OCI-LY7 (cell line): ENCODE measurements around the gene RPLP1. TPM values are rescaled to one million over a fixed set of nuclear protein-coding genes. Genes with fewer than 3 reads are reported as not detected.

ENCODE experiments used
- BruUV-seq: library from RNA; stranded (reverse); fragments of 400-500 nt; replicated peaks from 2 replicates; lab custom pipeline; 2021; lab: Mats Ljungman, UMichigan
- CTCF ChIA-PET: fragments of 300-600 bp; sonication (Branson Sonifier 250); formaldehyde crosslinking; loops from one replicate; lab custom pipeline; 2022; ENCODE audit warnings: antibody characterized with exemption; ENCODE audit not compliant: unreplicated experiment; lab: Charles Lee
- POLR2A ChIA-PET: fragments of 300-600 bp; sonication (Branson Sonifier 250); formaldehyde crosslinking; loops from one replicate; lab custom pipeline; 2022; ENCODE audit warnings: antibody characterized with exemption; lab: Charles Lee
- DNase-seq: peaks from one replicate; pipeline ENCODE4 v3.0.0-alpha.2; 2015; ENCODE audit warnings: low spot score
- H2AFZ ChIP-seq: fragments of 200-600 bp; sonication (generic), shearing (Covaris generic); 2 replicates; pipeline ENCODE4 v1.6.1; 2014; ENCODE audit warnings: mild to moderate bottlenecking, antibody characterized with exemption, low read length, moderate library complexity
- H3K27ac ChIP-seq: fragments of 200-600 bp; sonication (generic); 2 replicates; pipeline ENCODE4 v1.5.1; 2014; ENCODE audit warnings: mixed run types, low read depth, mild to moderate bottlenecking, moderate library complexity, low read length, inconsistent platforms; ENCODE audit not compliant: poor library complexity, severe bottlenecking
- H3K36me3 ChIP-seq: fragments of 200-600 bp; sonication (generic); 2 replicates; pipeline ENCODE4 v1.6.1; 2014; ENCODE audit warnings: mild to moderate bottlenecking, antibody characterized with exemption, low read length, moderate library complexity, mixed read lengths; ENCODE audit not compliant: insufficient read depth
- H3K4me1 ChIP-seq: fragments of 200-600 bp; sonication (generic); 2 replicates; pipeline ENCODE4 v1.5.1; 2014; ENCODE audit warnings: mild to moderate bottlenecking, low read length; ENCODE audit not compliant: insufficient read depth, poor library complexity, severe bottlenecking
- H3K4me2 ChIP-seq: fragments of 200-600 bp; sonication (generic); 2 replicates; pipeline ENCODE4 v1.6.1; 2014; ENCODE audit warnings: mild to moderate bottlenecking, low read length
- H3K4me3 ChIP-seq: fragments of 200-600 bp; sonication (generic); 2 replicates; pipeline ENCODE4 v1.5.1; 2014; ENCODE audit warnings: mild to moderate bottlenecking, low read depth, low read length; ENCODE audit not compliant: poor library complexity, severe bottlenecking
- H3K79me2 ChIP-seq: fragments of 200-600 bp; sonication (generic); 2 replicates; pipeline ENCODE4 v1.6.1; 2016; ENCODE audit warnings: low read depth, mild to moderate bottlenecking, low read length, moderate library complexity, mixed read lengths; ENCODE audit not compliant: insufficient read depth
- H3K9me2 ChIP-seq: fragments of 200-600 bp; sonication (generic); 2 replicates; pipeline ENCODE4 v1.6.1; 2016; ENCODE audit warnings: mild to moderate bottlenecking, low read length, mixed read lengths; ENCODE audit not compliant: insufficient read depth
- H3K9me3 ChIP-seq: fragments of 200-600 bp; sonication (generic); 2 replicates; pipeline ENCODE4 v1.6.1; 2014; ENCODE audit warnings: mild to moderate bottlenecking, mixed run types, low read length, mixed read lengths
- H4K20me1 ChIP-seq: fragments of 200-600 bp; sonication (generic); 2 replicates; pipeline ENCODE4 v1.6.1; 2014; ENCODE audit warnings: mild to moderate bottlenecking, antibody characterized with exemption, low read length, moderate library complexity, mixed read lengths; ENCODE audit not compliant: insufficient read depth
- EZH2phosphoT487 ChIP-seq: fragments of 200-600 bp; sonication (generic); IDR thresholded peaks from 2 replicates; pipeline ENCODE4 v1.6.1; 2018; ENCODE audit warnings: low read depth, borderline replicate concordance, mild to moderate bottlenecking, mixed run types, antibody characterized with exemption, low read length, moderate library complexity, mixed read lengths
- intact Hi-C: fragments of 100-400 bp; cut with micrococcal nuclease; formaldehyde crosslinking; loops from one replicate; pipeline ENCODE4 v1.10.0; 2022; ENCODE audit not compliant: unreplicated experiment
- total RNA-seq, 2 experiments: library from RNA; depleted of rRNA in 1 of 2; stranded (reverse); fragments of >200 nt in 1 of 2; shearing (Covaris generic) in 1 of 2; gene quantifications; 2 replicates each; pipeline ENCODE4 v1.2.3, GENCODE V29; 2014 to 2022
- TF ChIP-seq, protein P1 (sequence below): fragments of 200-600 bp; sonication (generic); conservative IDR thresholded peaks from 2 replicates; pipeline ENCODE4 v1.5.1; 2014; ENCODE audit warnings: mild to moderate bottlenecking, antibody characterized with exemption, low read length, moderate library complexity, mixed read lengths

Gene RPLP1
- total RNA-seq, 2 experiments from 2014 or later: 889 to 2,251 TPM

DNA sequence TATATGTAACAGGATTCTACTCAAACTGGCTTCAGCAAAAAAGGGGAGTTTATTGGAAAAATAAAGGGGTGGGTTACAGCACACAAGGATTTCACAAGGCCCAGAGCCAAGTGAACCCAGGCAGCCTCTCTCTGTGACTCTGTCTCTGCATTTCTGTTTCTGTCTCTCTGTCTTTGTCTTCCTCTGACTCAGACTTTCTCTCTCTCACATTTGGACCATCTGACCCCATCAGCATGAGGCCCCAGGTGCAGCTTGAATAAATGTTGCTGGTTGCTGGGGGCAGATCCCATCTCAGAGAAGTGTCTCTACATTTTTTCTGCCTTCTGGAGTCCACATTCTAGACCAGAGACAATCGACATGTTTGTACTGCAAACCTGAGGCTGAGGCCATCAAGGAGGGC lies 45.0 kb downstream of the RPLP1 start:
- no peaks in the 10 kb centered on the region for H3K4me1 ChIP-seq
- no peak for TF ChIP-seq EZH2phosphoT487
- TF ChIP-seq, protein P1, sequence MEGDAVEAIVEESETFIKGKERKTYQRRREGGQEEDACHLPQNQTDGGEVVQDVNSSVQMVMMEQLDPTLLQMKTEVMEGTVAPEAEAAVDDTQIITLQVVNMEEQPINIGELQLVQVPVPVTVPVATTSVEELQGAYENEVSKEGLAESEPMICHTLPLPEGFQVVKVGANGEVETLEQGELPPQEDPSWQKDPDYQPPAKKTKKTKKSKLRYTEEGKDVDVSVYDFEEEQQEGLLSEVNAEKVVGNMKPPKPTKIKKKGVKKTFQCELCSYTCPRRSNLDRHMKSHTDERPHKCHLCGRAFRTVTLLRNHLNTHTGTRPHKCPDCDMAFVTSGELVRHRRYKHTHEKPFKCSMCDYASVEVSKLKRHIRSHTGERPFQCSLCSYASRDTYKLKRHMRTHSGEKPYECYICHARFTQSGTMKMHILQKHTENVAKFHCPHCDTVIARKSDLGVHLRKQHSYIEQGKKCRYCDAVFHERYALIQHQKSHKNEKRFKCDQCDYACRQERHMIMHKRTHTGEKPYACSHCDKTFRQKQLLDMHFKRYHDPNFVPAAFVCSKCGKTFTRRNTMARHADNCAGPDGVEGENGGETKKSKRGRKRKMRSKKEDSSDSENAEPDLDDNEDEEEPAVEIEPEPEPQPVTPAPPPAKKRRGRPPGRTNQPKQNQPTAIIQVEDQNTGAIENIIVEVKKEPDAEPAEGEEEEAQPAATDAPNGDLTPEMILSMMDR: no peak
- no peaks in the 10 kb centered on the region for H3K9me2 ChIP-seq
- H4K20me1 ChIP-seq: no peaks in the 10 kb centered on the region
- ChIA-PET CTCF (no interaction called here), POLR2A (no interaction called here)
- H2AFZ ChIP-seq: no peak overlapping the region
- H3K27ac ChIP-seq: no peak overlapping the region
- DNase-seq: no peak
- H3K36me3 ChIP-seq: no peaks in the 10 kb centered on the region
- H3K9me3 ChIP-seq: no peaks in the 10 kb centered on the region
- BruUV-seq: no TSS peak
- intact Hi-C loops: no loop called here
- no peak overlapping the region for H3K4me3 ChIP-seq
- no peaks in the 10 kb centered on the region for H3K79me2 ChIP-seq
- no peak overlapping the region for H3K4me2 ChIP-seq

DNA sequence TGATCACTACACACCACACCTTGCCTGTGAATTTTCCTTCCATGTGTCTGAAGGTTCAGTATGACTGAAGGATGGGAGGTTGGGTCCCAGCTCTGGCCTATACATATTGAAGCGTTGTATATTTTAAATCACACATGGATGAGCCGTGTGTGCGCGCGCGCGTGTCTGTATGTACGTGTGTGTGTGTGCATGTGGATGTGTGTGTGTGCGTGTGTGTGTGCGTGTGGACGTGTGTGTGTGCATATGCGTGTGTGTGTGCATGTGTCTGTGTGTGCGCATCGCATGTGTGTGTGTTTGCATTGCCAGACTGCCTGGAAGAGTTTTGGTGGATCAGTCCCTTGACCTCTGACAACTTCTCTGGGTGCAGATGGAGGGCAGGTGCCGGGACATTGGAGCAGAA lies 45.7 kb downstream of the RPLP1 start:
- intact Hi-C loops: no loop called here
- H3K36me3 ChIP-seq: no peaks in the 10 kb centered on the region
- H2AFZ ChIP-seq: no peak overlapping the region
- H4K20me1 ChIP-seq: no peaks in the 10 kb centered on the region
- DNase-seq: no peak
- ChIA-PET CTCF (no interaction called here), POLR2A (no interaction called here)
- H3K4me1 ChIP-seq: no peaks in the 10 kb centered on the region
- BruUV-seq: no TSS peak
- H3K9me3 ChIP-seq: no peaks in the 10 kb centered on the region
- H3K79me2 ChIP-seq: no peaks in the 10 kb centered on the region
- H3K27ac ChIP-seq: no peak overlapping the region
- TF ChIP-seq, protein P1: no peak
- TF ChIP-seq EZH2phosphoT487: no peak
- H3K4me2 ChIP-seq: no peak overlapping the region
- no peaks in the 10 kb centered on the region for H3K9me2 ChIP-seq
- no peak overlapping the region for H3K4me3 ChIP-seq

DNA sequence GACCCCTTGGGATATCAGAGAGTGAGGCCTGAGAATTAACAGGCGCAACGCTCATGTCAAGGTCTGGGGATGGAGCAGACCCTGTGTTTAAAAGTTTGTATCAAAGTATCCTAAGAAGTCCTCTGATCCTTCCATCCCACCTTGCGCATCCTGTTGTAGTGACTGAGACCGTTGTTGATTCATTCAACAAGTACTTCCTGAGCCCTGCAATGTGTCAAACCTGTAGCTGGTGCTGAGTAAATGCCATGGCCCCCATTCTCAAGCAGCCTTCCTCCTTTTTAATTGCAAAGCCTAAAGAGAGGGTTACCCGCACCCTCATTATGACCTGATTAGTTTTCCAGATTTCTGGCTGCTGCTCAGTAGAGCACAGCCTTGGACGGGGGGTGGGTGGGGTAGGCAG lies 46.4 kb downstream of the RPLP1 start:
- Histone ChIP-seq H2AFZ (no peak overlapping the region), H3K79me2 (no peaks in the 10 kb centered on the region), H3K36me3 (no peaks in the 10 kb centered on the region), H3K4me1 (no peaks in the 10 kb centered on the region), H3K4me2 (no peak overlapping the region), H3K9me2 (no peaks in the 10 kb centered on the region), H3K4me3 (no peak overlapping the region), H3K27ac (no peak overlapping the region), H3K9me3 (no peaks in the 10 kb centered on the region), H4K20me1 (no peaks in the 10 kb centered on the region)
- no peak for DNase-seq
- TF ChIP-seq EZH2phosphoT487: no peak
- ChIA-PET POLR2A (no interaction called here), CTCF (no interaction called here)
- intact Hi-C loops: no loop called here
- BruUV-seq: no TSS peak
